ENCODE data around the gene SIGLECL1. TPM values are rescaled to one million over a fixed set of nuclear protein-coding genes. Genes with fewer than 3 reads are reported as not detected.

Gene SIGLECL1
- total and polyA plus RNA-seq, 9 of the 15 experiments (the other 6 are each of a cell fraction or from before 2014, with no cell fraction given), result not detected

GRCh38 chr19:51220996-51221395, 29.9 kb upstream of the SIGLECL1 start:
- no peak for DNase-seq (ENCODE audit: extremely low read depth in 1 of 4, low spot score in 3 of 4)
- intact Hi-C loops (cut with micrococcal nuclease) (no loop called here), in situ Hi-C loops (cut with MboI) (no loop called here)
- no peaks in the 10 kb centered on the region for H3K36me3 ChIP-seq (ENCODE audit: control insufficient read depth, insufficient read depth, low read length)
- no peak overlapping the region for H3K27ac ChIP-seq (ENCODE audit: extremely low read depth, low read depth, low read length)
- no peak overlapping the region for H3K4me2 ChIP-seq (ENCODE audit: insufficient read depth, low read length)
- ChIA-PET CTCF (ENCODE audit: low intra/inter-chr PET ratio) (interaction anchor here (0.6 kb wide), 1 partner anchor 23 kb away, joined by 3 read pairs; no protein-coding TSS in a partner anchor), POLR2A (no interaction called here)
- ATAC-seq, result no peak
- no peaks in the 10 kb centered on the region for H3K9me1 ChIP-seq (ENCODE audit: control insufficient read depth, insufficient read depth, low read length)
- H2AFZ ChIP-seq (ENCODE audit: low read depth, low read length), result no peak overlapping the region
- no TSS peak for BruUV-seq (replicated peaks)
- peaks cover 5% of the 10 kb centered on the region for H3K79me2 ChIP-seq (ENCODE audit: control insufficient read depth, insufficient read depth, low read length)
- no peak overlapping the region for H3K4me3 ChIP-seq
- H3K4me1 ChIP-seq (replicated peaks in 1 of 2; ENCODE audit: control insufficient read depth in 2 of 2, insufficient read depth in 2 of 2, low read length in 2 of 2), result peaks cover 12 to 13% of the 10 kb centered on the region in 2 experiments
- no peaks in the 10 kb centered on the region for H3K27me3 ChIP-seq (ENCODE audit: control insufficient read depth in 2 of 2, insufficient read depth in 2 of 2, low read length in 2 of 2)
- no peaks in the 10 kb centered on the region for H4K20me1 ChIP-seq (replicated peaks; ENCODE audit: control insufficient read depth, insufficient read depth, low read length)
- no peak overlapping the region for H3K9ac ChIP-seq (ENCODE audit: insufficient read depth in 1 of 2, low read depth in 2 of 2, low read length in 2 of 2)
- no peak for FAIRE-seq
- peaks cover 3% of the 10 kb centered on the region for H3K9me3 ChIP-seq (replicated peaks; ENCODE audit: control insufficient read depth, insufficient read depth, low read depth, low read length)
- TF ChIP-seq ZSCAN32 (CRISPR knock-in tag; IDR thresholded peaks at IDR 0.05) (no peak), SRF (CRISPR knock-in tag; IDR thresholded peaks at IDR 0.05) (no peak), ZNF140 (CRISPR knock-in tag; IDR thresholded peaks at IDR 0.05) (no peak), DPF2 (IDR thresholded peaks at IDR 0.05) (no peak), MAFK (IDR thresholded peaks at IDR 0.05; ENCODE audit: low read length) (no peak), RCOR1 (IDR thresholded peaks at IDR 0.05; ENCODE audit: borderline replicate concordance in 1 of 2, low read depth in 2 of 2, low read length in 2 of 2) (no peak), ZNF318 (IDR thresholded peaks at IDR 0.05; ENCODE audit: borderline replicate concordance in 1 of 2, low read depth in 1 of 2) (no peak), STAT5A (IDR thresholded peaks at IDR 0.05; ENCODE audit: borderline replicate concordance, low read length) (no peak), ZNF445 (CRISPR knock-in tag; IDR thresholded peaks at IDR 0.05; ENCODE audit: low read depth) (no peak), TAF1 (IDR thresholded peaks at IDR 0.05; ENCODE audit: control insufficient read depth, extremely low read depth, insufficient read depth, low read length, severe bottlenecking) (no peak), U2AF1 (optimal IDR thresholded peaks at IDR 0.05; ENCODE audit: low read depth, low read length) (no peak), DMBX1 (CRISPR knock-in tag; IDR thresholded peaks at IDR 0.05; ENCODE audit: borderline replicate concordance) (no peak), ZNF124 (CRISPR knock-in tag; IDR thresholded peaks at IDR 0.05) (no peak)
